GM04504 (cell line): ENCODE data around the gene CD207.

Experiments
- DNase-seq: peaks from one replicate; pipeline ENCODE4 v3.0.0-alpha.2; 2012; ENCODE audit warnings: low read depth

CD207 gene

DNA sequence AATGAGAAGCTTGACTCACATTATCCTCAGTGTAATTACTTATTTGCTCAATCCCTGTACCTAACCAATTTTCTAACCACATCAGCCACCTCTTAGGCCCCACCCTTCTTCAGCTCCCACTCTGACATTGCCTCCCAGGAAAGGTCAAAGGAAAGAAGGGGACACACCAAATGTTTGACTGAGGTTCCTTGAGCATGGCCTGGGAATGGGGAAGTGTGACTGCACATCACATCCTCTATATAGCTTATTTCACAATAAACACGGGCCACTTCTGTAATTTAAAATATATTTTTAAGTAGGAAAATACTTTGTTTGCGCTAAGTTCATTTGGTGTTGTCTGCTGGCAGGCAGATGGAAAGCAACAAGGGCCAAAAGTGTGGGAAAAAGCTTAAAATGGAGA, 42.2 kb downstream of the CD207 start:
- no peak for DNase-seq

DNA sequence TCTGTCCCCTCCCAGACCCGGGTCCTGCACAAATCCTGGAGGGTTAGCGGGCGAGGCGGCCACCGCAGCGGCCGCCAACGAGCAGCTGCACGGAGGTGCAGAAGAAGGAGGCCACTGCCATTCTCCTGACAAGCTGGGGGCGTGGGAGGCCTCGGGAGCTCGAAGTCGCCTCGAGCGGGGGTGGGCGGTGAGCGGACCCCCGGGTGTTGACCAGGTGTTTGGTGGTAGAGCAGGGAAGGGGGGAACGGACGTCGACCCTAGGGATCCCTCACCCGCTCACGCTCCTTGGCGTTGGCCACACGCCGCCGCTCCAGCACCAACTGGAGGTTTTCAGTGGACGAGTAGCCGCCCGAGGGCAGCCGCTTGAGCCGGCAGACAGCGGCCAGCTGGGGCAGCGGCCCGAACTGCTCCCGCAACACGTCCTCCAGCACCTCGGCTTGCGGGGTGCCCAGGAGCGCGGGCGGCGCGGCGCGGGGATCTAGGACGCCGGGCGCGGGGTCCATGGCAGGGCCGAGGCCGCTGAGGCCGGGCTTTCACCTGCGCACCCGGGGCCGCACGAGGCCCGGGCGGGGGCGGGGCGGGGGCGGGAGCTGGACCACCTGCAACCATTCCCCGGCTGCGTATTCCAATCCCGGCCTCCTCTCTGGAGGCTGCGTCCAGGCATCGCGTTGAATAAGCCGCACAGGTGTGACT, 45.3 kb downstream of the CD207 start, which contains the start of gene FIGLA:
TSS of gene FIGLA (minus strand) at position 508 of the 693 bp plus-strand sequence. CDS start at position 503, 5 bp downstream.
- no peak for DNase-seq

DNA sequence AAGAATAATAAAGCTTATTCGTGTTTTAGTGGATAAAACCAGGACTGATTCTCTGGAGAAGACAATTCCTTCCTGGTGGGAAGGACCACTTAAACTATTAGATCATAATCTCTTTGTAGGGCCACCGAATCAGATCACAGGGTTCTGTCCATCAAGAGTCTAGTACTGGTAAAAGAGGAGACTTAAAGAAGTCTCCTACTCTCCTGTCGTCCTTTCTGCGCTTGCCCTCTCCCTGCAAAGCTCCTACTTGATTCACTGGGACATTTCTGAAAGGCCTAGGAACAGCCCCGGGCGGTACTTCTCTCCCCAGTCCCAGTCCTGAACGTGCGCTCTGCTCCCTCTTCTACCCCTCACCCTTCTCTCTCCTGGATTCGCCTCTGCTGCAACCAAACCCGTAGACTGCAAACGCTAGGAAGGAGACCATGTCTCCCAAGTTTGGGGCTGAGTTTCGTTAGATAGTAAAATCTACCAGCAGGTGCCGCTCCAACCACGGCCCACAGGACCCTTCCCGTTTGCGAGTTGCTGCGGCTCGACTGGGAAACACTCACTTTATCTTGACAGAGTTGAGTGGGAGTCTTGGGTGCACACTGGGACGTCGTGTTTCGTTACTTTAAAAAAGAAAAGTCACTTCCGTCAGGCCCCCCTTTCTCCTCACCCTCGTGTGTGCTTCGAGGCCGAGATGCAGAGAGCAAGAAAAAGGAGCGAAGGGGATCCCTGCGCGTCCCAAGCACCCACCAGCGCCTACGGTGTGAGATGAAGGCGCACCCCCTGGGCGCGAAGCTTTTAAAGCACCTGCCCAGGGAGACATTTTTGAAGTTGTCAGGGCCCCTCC, 46.1 kb downstream of the CD207 start:
- DNase-seq, result peak; percentile 17

DNA sequence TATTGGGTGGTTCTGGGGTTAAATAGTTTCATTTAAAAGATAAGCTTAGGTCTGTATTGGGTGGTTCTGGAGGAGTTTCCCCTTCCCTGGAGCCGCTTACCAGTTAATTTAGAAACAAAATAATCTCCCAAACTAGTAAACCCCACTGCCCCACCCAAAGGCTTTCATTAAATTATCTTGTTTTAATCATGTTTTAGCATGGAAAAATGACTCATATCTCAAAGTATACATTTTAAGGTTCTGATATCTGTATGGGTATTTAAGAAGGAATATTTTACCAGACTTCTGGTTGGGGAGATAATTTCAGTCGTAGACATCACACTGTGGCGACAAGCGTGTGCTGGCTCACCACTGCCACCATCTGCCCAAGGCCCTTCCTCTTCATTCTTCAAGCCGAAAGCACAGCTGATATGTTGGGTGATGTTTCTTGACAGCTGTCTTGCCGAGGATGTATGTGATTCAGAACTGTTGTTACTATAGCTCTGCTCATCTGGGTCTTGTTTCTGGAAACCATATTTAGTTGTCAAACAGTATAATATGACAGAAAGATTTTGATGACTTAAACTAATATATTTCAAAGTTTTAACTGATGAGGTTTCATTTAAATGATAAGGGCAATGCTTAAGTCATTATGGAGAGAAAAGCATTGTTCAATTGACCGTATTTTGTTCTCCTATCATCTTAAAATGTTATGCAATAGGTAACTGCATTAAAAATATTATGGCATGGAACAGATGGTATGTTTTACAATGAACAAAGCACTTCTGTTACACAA, 50.3 kb downstream of the CD207 start:
- no peak for DNase-seq

DNA sequence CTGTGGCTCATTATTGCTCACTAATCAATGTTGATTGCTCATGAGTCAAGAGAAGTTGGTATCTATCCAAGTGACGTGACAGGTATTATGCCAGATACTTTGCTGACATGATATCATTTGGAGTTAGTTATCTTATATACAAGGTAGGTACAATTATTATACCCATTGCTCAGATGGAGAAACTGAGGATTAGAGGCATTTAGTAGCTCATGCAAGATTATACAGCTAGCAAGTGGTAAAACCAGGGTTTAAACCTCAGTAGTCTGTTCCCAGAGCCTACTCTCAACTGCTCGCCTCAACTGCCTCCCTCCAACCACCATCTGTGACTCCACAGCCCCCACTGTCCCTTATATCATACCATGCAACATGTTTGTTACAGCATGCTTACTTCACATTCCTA, 51.3 kb downstream of the CD207 start:
- no peak for DNase-seq
